Thyroid gland (tissue), 4 donors: ENCODE data around the gene TIMD4. TPM values are rescaled to one million over a fixed set of nuclear protein-coding genes. Genes with fewer than 3 reads are reported as not detected.

Source experiments
- DNase-seq, 2 donors: peaks; one replicate each; pipeline ENCODE4 v3.0.0-alpha.2; 2019
- H3K27ac ChIP-seq, 3 donors: fragments of 200-600 bp; sonication (generic); 1 replicate in 2 of 3; 2 replicates in 1 of 3; pipeline ENCODE4 v1.5.1; 2016 to 2019; ENCODE audit warnings: mild to moderate bottlenecking in 1 of 3, moderate library complexity in 1 of 3
- H3K27me3 ChIP-seq: fragments of 200-600 bp; sonication (generic); one replicate; pipeline ENCODE4 v1.5.1; 2019
- H3K36me3 ChIP-seq, 2 donors: fragments of 200-600 bp; sonication (generic); one replicate each; pipeline ENCODE4 v1.5.1; 2016 to 2019
- H3K4me1 ChIP-seq, 2 donors: fragments of 200-600 bp; sonication (generic); one replicate each; pipeline ENCODE4 v1.5.1; 2017 to 2019
- H3K4me3 ChIP-seq, 3 donors: fragments of 200-600 bp; sonication (generic); replicated peaks in 1 of 3; 1 replicate in 2 of 3; 2 replicates in 1 of 3; pipeline ENCODE4 v1.5.1; 2016; ENCODE audit warnings: mild to moderate bottlenecking in 1 of 3
- H3K9me3 ChIP-seq: fragments of 200-600 bp; sonication (generic); one replicate; pipeline ENCODE4 v1.5.1; 2017
- CTCF ChIP-seq, 6 experiments: fragments of 200-600 bp in 3 of 6; fragments of 450-650 bp in 3 of 6; sonication (generic) in 3 of 6; IDR thresholded peaks; one replicate each; pipeline ENCODE4 v1.5.1; 2016 to 2019; ENCODE audit warnings: antibody characterized with exemption in 6 of 6, mild to moderate bottlenecking in 2 of 6, inconsistent platforms in 1 of 6, moderate library complexity in 1 of 6
- POLR2A ChIP-seq, 2 donors: fragments of 450-650 bp; IDR thresholded peaks; one replicate each; pipeline ENCODE4 v1.6.1; 2017; ENCODE audit warnings: antibody characterized with exemption in 2 of 2, mild to moderate bottlenecking in 2 of 2, moderate library complexity in 1 of 2
- WGBS, 2 donors: methylation state at CpG; one replicate each; pipeline ENCODE4 v1.1.5; 2017; 5-methylcytosine and 5-hydroxymethylcytosine counted together
- intact Hi-C: fragments of 100-400 bp; cut with DNase I; formaldehyde crosslinking; loops from one replicate; pipeline ENCODE4 v1.15.1; 2023
- total RNA-seq, 4 donors: library from RNA; depleted of rRNA; stranded (reverse); fragments of >200 nt; gene quantifications; one replicate each; pipeline ENCODE4 v1.2.3, GENCODE V29; 2016

Gene TIMD4
- 1 to 10 TPM; 2.4 to 4.5 (median 3.0) TPM for total RNA-seq

DNA sequence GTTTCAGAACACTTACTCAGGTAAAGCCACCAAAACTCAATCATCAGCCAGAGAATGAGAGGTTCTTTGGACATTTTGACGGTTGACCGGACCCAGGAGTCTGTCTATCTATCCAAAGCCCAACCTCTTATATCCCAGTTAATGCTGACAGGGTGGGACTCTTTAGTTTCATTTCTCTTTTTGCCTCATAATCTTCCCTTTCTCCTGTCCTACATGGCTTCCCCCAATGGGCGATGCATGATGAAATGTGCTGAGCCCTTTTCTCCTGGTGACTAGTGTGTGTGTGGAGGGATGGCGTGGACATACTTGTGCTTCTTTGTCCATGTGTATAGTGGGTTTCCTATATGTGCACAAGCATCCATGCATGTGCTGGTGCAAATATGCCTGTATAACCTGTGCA is at the start of gene TIMD4:
Gene TIMD4, minus strand, starts transcription at position 102 of the 400 bp plus-strand sequence. Its CDS starts 28 bp downstream, at position 74.
- 86 to 88% methylated on average over 4 of the region's 4 CpGs for WGBS, 2 donors
- Histone ChIP-seq H3K36me3 (no peaks in the 10 kb centered on the region), H3K4me3 (no peak within 1 kb of the TSS), H3K27ac (no peak within 1 kb of the TSS), H3K4me1 (peaks cover 0 to 8% of the 10 kb centered on the region in 2 donors), H3K27me3 (no peaks in the 10 kb centered on the region), H3K9me3 (no peaks in the 10 kb centered on the region)
- intact Hi-C loops: no loop called here
- TF ChIP-seq CTCF (IDR thresholded peaks at IDR 0.05) (no peak), POLR2A (IDR thresholded peaks at IDR 0.05) (no peak)
- no peak for DNase-seq

- Histone ChIP-seq H3K27me3 (no peaks in the 10 kb centered on the region), H3K36me3 (no peaks in the 10 kb centered on the region), H3K27ac (no peak overlapping the region), H3K9me3 (no peaks in the 10 kb centered on the region), H3K4me3 (no peak overlapping the region), H3K4me1 (no peaks in the 10 kb centered on the region)
- DNase-seq: no peak
- TF ChIP-seq CTCF (IDR thresholded peaks at IDR 0.05): no peak
- no peak for TF ChIP-seq POLR2A (IDR thresholded peaks at IDR 0.05)
- intact Hi-C loops: no loop called here
- 76 to 79% methylated on average over 2 of the region's 2 CpGs for WGBS, 2 donors
These were observed 43.2 kb upstream of the TIMD4 start for GRCh38 chr5:157006262-157006661.

- H3K27ac ChIP-seq: no peak overlapping the region
- TF ChIP-seq POLR2A (IDR thresholded peaks at IDR 0.05): no peak
- no peak for TF ChIP-seq CTCF (IDR thresholded peaks at IDR 0.05)
- no peak overlapping the region for H3K4me3 ChIP-seq
- H3K9me3 ChIP-seq: no peaks in the 10 kb centered on the region
- no peaks in the 10 kb centered on the region for H3K27me3 ChIP-seq
- DNase-seq: no peak
- no peaks in the 10 kb centered on the region for H3K4me1 ChIP-seq
- no peaks in the 10 kb centered on the region for H3K36me3 ChIP-seq
- intact Hi-C loops: no loop called here
These were observed 42.0 kb upstream of the TIMD4 start for GRCh38 chr5:157004893-157005551.

DNA sequence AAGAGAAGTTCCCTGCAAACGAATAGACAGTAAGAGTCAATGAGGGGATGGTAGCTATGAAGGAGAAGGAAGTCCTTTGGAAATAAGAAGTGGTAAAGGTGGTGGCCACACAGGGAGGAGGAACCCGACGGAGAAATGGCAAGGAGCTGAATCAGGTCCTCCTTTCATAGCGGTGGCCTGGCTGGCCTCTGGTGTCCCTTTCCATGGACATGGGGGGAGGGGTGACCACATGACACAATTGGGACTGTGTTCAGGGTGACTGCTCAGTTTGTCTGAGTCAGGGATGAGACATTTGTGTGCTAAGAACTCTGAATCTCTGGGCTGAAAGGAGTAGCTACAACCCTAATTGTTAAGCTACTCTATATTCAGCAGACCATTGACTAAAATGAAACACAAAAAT is 28.7 kb upstream of the TIMD4 start:
- H3K4me3 ChIP-seq: no peak overlapping the region
- DNase-seq: no peak
- 81% methylated on average over 4 of the region's 4 CpGs for WGBS, 2 donors
- intact Hi-C loops: no loop called here
- no peaks in the 10 kb centered on the region for H3K9me3 ChIP-seq
- TF ChIP-seq POLR2A (IDR thresholded peaks at IDR 0.05) (no peak), CTCF (IDR thresholded peaks at IDR 0.05) (no peak)
- H3K4me1 ChIP-seq: no peaks in the 10 kb centered on the region
- no peaks in the 10 kb centered on the region for H3K27me3 ChIP-seq
- no peaks in the 10 kb centered on the region for H3K36me3 ChIP-seq
- no peak overlapping the region for H3K27ac ChIP-seq

DNA sequence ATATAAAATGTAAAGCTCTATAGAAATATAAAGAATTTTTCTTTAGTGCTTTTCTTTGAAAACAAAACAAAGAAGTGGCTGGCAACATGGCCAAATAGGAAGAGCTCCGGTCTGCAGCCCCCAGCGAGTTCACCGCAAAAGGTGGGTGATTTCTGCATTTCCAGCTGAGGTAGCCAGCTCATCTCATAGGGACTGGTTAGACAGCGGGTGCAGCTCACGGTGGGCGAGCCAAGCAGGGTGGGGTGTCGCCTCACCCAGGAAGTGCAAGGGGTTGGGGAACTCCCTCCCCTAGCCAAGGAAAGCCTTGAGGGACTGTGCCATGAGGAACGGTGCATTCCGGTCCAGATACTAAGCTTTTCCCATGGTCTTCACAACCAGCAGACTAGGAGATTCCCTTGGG is 21.0 kb upstream of the TIMD4 start:
- H3K27me3 ChIP-seq: no peaks in the 10 kb centered on the region
- no peak overlapping the region for H3K27ac ChIP-seq
- 93 to 94% methylated on average over 7 to 9 of the region's 9 CpGs for WGBS, 2 donors
- TF ChIP-seq CTCF (IDR thresholded peaks at IDR 0.05) (no peak), POLR2A (IDR thresholded peaks at IDR 0.05) (no peak)
- no peak overlapping the region for H3K4me3 ChIP-seq
- no peaks in the 10 kb centered on the region for H3K36me3 ChIP-seq
- H3K4me1 ChIP-seq: no peaks in the 10 kb centered on the region
- intact Hi-C loops: no loop called here
- no peak for DNase-seq
- H3K9me3 ChIP-seq: no peaks in the 10 kb centered on the region
